ENCODE data around the gene OLR1.

DNA sequence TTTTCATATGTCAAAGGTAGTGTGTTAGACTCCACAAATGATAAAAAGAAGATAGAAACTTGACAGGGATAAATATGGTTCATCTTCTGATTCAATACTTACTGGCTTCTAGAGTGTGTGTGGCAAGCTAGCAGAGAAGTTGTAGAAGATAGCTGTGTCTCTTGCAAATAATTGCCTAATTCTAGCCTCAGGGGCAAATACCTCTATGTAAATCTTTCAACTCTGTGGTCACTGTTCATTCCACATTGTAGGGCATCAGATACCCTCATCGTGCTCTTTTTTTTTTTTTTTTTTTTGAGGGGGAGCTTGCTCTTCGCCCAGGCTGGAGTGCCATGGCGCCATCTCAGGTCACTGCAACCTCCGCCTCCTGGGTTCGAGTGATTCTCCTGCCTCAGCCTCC, 1.7 kb downstream of the OLR1 start:
- TF ChIP-seq ZNF384 (IDR thresholded peaks at IDR 0.05): no peak
- no peak for TF ChIP-seq SP1 (IDR thresholded peaks at IDR 0.05)
- TF ChIP-seq FOXA1 (IDR thresholded peaks at IDR 0.05): no peak
- no peak for TF ChIP-seq FOXM1 (IDR thresholded peaks at IDR 0.05; ENCODE audit: borderline replicate concordance)
- TF ChIP-seq BHLHE40 (IDR thresholded peaks at IDR 0.05; ENCODE audit: borderline replicate concordance): no peak
- no peak for TF ChIP-seq ELF4 (IDR thresholded peaks at IDR 0.05)
- no peak for TF ChIP-seq NFRKB (IDR thresholded peaks at IDR 0.05)
- TF ChIP-seq LEF1 (IDR thresholded peaks at IDR 0.05; ENCODE audit: borderline replicate concordance): no peak
- no peak for TF ChIP-seq SUZ12 (IDR thresholded peaks at IDR 0.05)
- TF ChIP-seq CTBP1 (IDR thresholded peaks at IDR 0.05; ENCODE audit: borderline replicate concordance): no peak

All from HEK293T (cell line).